NCI-H2196 (cell line): ENCODE measurements around the gene AP1AR.
"Not testable (repeated sequence)": the region's sequence is repeated elsewhere in the genome, so short reads cannot be mapped to it uniquely, and the experiment has no call there.

Source experiments
- DNase-seq: peaks from one replicate; lab custom pipeline; 2025; ENCODE audit not compliant: unreplicated experiment; lab: John Stamatoyannopoulos, UW

Gene AP1AR

GRCh38 chr4:112277705-112278448 is 46.3 kb downstream of the AP1AR start:
- no peak for DNase-seq

- no peak for DNase-seq
Measured at GRCh38 chr4:112279025-112279881, 47.7 kb downstream of the AP1AR start.

GRCh38 chr4:112279882-112280315 is 48.3 kb downstream of the AP1AR start:
- DNase-seq = no peak

- DNase-seq = no peak
Measured at GRCh38 chr4:112280386-112281056, 48.9 kb downstream of the AP1AR start.

- not testable (repeated sequence) for DNase-seq
Measured at GRCh38 chr4:112281895-112282398, 50.4 kb downstream of the AP1AR start.

GRCh38 chr4:112282860-112283667 is 51.5 kb downstream of the AP1AR start:
- no peak for DNase-seq

GRCh38 chr4:112284166-112284565 is 52.6 kb downstream of the AP1AR start:
- no peak for DNase-seq

- no peak for DNase-seq
Measured at GRCh38 chr4:112284662-112285411, 53.2 kb downstream of the AP1AR start.

GRCh38 chr4:112287258-112287989 is 55.8 kb downstream of the AP1AR start:
- no peak for DNase-seq

- no peak for DNase-seq
Measured at GRCh38 chr4:112288455-112288854, 56.9 kb downstream of the AP1AR start.

GRCh38 chr4:112289407-112290253 is 58.0 kb downstream of the AP1AR start:
- DNase-seq = no peak

GRCh38 chr4:112290341-112290740 is 58.8 kb downstream of the AP1AR start:
- DNase-seq = no peak

- peak; percentile 5 for DNase-seq
Measured at GRCh38 chr4:112296949-112297880, 65.6 kb downstream of the AP1AR start, which contains the start of gene ALPK1. Gene ALPK1 (plus strand): TSS chr4:112297369.

GRCh38 chr4:112299721-112300120 is 68.1 kb downstream of the AP1AR start:
- no peak for DNase-seq

- DNase-seq = no peak
Measured at GRCh38 chr4:112302320-112303274, 71.0 kb downstream of the AP1AR start.

- DNase-seq = not testable (repeated sequence)
Measured at GRCh38 chr4:112305477-112305876, 73.9 kb downstream of the AP1AR start.
